GM19025 (cell line): ENCODE data around the gene GTF3C2.

Experiments used
- ATAC-seq: cut with Tn5 transposase; IDR thresholded peaks from one replicate; pipeline ENCODE4 v1.9.1; 2021; ENCODE audit warnings: mild to moderate bottlenecking, low read depth, moderate library complexity; ENCODE audit not compliant: unreplicated experiment

Gene GTF3C2

GRCh38 chr2:27356382-27357181, at the start of gene GTF3C2:
TSS of gene GTF3C2 (minus strand) at chr2:27356764. CDS start at chr2:27343554, 13,210 bp downstream.
- ATAC-seq: peak; percentile 82

- no peak for ATAC-seq
These were observed 44.0 kb upstream of the GTF3C2 start for GRCh38 chr2:27400348-27401135.

GRCh38 chr2:27398962-27399361, 42.4 kb upstream of the GTF3C2 start:
- ATAC-seq: no peak

- ATAC-seq: no peak
These were observed 36.7 kb upstream of the GTF3C2 start for GRCh38 chr2:27393225-27393624.

- no peak for ATAC-seq
These were observed 34.5 kb upstream of the GTF3C2 start for GRCh38 chr2:27390822-27391679.

- ATAC-seq: no peak
These were observed 25.1 kb upstream of the GTF3C2 start for GRCh38 chr2:27381577-27382181.

- ATAC-seq: peak; percentile 87
These were observed 24.3 kb upstream of the GTF3C2 start, which contains the start of gene ZNF513 for GRCh38 chr2:27380626-27381545. TSS of gene ZNF513 (minus strand) at chr2:27380734. CDS start at chr2:27380526, 208 bp downstream.

- ATAC-seq: peak; percentile 38
These were observed 23.5 kb upstream of the GTF3C2 start for GRCh38 chr2:27379836-27380625.

GRCh38 chr2:27379383-27379835, 22.8 kb upstream of the GTF3C2 start:
- ATAC-seq: no peak

GRCh38 chr2:27378809-27379290, 22.3 kb upstream of the GTF3C2 start:
- no peak for ATAC-seq

- no peak for ATAC-seq
These were observed 21.7 kb upstream of the GTF3C2 start for GRCh38 chr2:27378096-27378808.

GRCh38 chr2:27377618-27378095, 21.1 kb upstream of the GTF3C2 start:
- no peak for ATAC-seq

GRCh38 chr2:27376866-27377617, 20.5 kb upstream of the GTF3C2 start:
- no peak for ATAC-seq

- no peak for ATAC-seq
These were observed 19.7 kb upstream of the GTF3C2 start for GRCh38 chr2:27376151-27376865.

GRCh38 chr2:27375513-27376099, 19.0 kb upstream of the GTF3C2 start:
- no peak for ATAC-seq

GRCh38 chr2:27373567-27373966, 17.0 kb upstream of the GTF3C2 start:
- no peak for ATAC-seq
